NB4 (cell line): ENCODE results near the gene CDKAL1.

Source experiments
- CTCF ChIP-seq: IDR thresholded peaks from one replicate; pipeline ENCODE4 v1.5.1; 2012; ENCODE audit warnings: low read depth, low read length
- MAX ChIP-seq: IDR thresholded peaks from 2 replicates; pipeline ENCODE4 v1.6.1; 2011; ENCODE audit warnings: low read depth, low read length

- TF ChIP-seq CTCF (no peak), MAX (no peak)
Observed at GRCh38 chr6:21193790-21194475, 659.7 kb downstream of the CDKAL1 start.
